ENCODE measurements around the gene PLCB4.

Gene PLCB4

GRCh38 chr20:9321007-9321406 lies 252.1 kb downstream of the PLCB4 start:
- TF ChIP-seq POLR2AphosphoS5 (IDR thresholded peaks at IDR 0.05; ENCODE audit: low read depth, low read length) (no peak), TAF1 (IDR thresholded peaks at IDR 0.05; ENCODE audit: borderline replicate concordance, insufficient read depth, low read length) (no peak), FOXP2 (optimal IDR thresholded peaks at IDR 0.05; ENCODE audit: borderline replicate concordance, extremely low read depth, extremely low read length, insufficient read depth) (no peak), SIN3A (IDR thresholded peaks at IDR 0.05; ENCODE audit: borderline replicate concordance, insufficient read depth, low read length) (no peak), REST (IDR thresholded peaks at IDR 0.05; ENCODE audit: insufficient read depth in 1 of 2, low read depth in 2 of 2, low read length in 2 of 2) (no peak)

- TF ChIP-seq TAF1 (IDR thresholded peaks at IDR 0.05; ENCODE audit: borderline replicate concordance, insufficient read depth, low read length) (no peak), REST (IDR thresholded peaks at IDR 0.05; ENCODE audit: insufficient read depth in 1 of 2, low read depth in 2 of 2, low read length in 2 of 2) (no peak)
Measured at GRCh38 chr20:9322661-9323060, 253.8 kb downstream of the PLCB4 start.

GRCh38 chr20:9323622-9324021 lies 254.7 kb downstream of the PLCB4 start:
- TF ChIP-seq FOXP2 (optimal IDR thresholded peaks at IDR 0.05; ENCODE audit: borderline replicate concordance, extremely low read depth, extremely low read length, insufficient read depth) = no peak
- no peak for TF ChIP-seq SIN3A (IDR thresholded peaks at IDR 0.05; ENCODE audit: borderline replicate concordance, insufficient read depth, low read length)
- TF ChIP-seq TAF1 (IDR thresholded peaks at IDR 0.05; ENCODE audit: borderline replicate concordance, insufficient read depth, low read length) = no peak
- TF ChIP-seq POLR2AphosphoS5 (IDR thresholded peaks at IDR 0.05; ENCODE audit: low read depth, low read length) = no peak
- TF ChIP-seq REST (IDR thresholded peaks at IDR 0.05; ENCODE audit: insufficient read depth in 1 of 2, low read depth in 2 of 2, low read length in 2 of 2) = no peak

GRCh38 chr20:9329355-9330101 lies 260.6 kb downstream of the PLCB4 start:
- no peak for TF ChIP-seq SIN3A (IDR thresholded peaks at IDR 0.05; ENCODE audit: borderline replicate concordance, insufficient read depth, low read length)
- TF ChIP-seq POLR2AphosphoS5 (IDR thresholded peaks at IDR 0.05; ENCODE audit: low read depth, low read length) = no peak
- TF ChIP-seq TAF1 (IDR thresholded peaks at IDR 0.05; ENCODE audit: borderline replicate concordance, insufficient read depth, low read length) = no peak
- no peak for TF ChIP-seq REST (IDR thresholded peaks at IDR 0.05; ENCODE audit: insufficient read depth in 1 of 2, low read depth in 2 of 2, low read length in 2 of 2)
- TF ChIP-seq FOXP2 (optimal IDR thresholded peaks at IDR 0.05; ENCODE audit: borderline replicate concordance, extremely low read depth, extremely low read length, insufficient read depth) = no peak

- TF ChIP-seq SIN3A (IDR thresholded peaks at IDR 0.05; ENCODE audit: borderline replicate concordance, insufficient read depth, low read length) = no peak
- TF ChIP-seq TAF1 (IDR thresholded peaks at IDR 0.05; ENCODE audit: borderline replicate concordance, insufficient read depth, low read length) = no peak
- TF ChIP-seq FOXP2 (optimal IDR thresholded peaks at IDR 0.05; ENCODE audit: borderline replicate concordance, extremely low read depth, extremely low read length, insufficient read depth) = no peak
- no peak for TF ChIP-seq REST (IDR thresholded peaks at IDR 0.05; ENCODE audit: insufficient read depth in 1 of 2, low read depth in 2 of 2, low read length in 2 of 2)
- TF ChIP-seq POLR2AphosphoS5 (IDR thresholded peaks at IDR 0.05; ENCODE audit: low read depth, low read length) = no peak
Measured at GRCh38 chr20:9330151-9330550, 261.3 kb downstream of the PLCB4 start.

All from PFSK-1 (cell line).